HG03108 (cell line): ENCODE results near the gene CPA1.

Experiments used
- ATAC-seq: cut with Tn5 transposase; IDR thresholded peaks from one replicate; pipeline ENCODE4 v1.9.1; 2021; ENCODE audit warnings: moderate library complexity; ENCODE audit not compliant: unreplicated experiment

CPA1 gene

DNA sequence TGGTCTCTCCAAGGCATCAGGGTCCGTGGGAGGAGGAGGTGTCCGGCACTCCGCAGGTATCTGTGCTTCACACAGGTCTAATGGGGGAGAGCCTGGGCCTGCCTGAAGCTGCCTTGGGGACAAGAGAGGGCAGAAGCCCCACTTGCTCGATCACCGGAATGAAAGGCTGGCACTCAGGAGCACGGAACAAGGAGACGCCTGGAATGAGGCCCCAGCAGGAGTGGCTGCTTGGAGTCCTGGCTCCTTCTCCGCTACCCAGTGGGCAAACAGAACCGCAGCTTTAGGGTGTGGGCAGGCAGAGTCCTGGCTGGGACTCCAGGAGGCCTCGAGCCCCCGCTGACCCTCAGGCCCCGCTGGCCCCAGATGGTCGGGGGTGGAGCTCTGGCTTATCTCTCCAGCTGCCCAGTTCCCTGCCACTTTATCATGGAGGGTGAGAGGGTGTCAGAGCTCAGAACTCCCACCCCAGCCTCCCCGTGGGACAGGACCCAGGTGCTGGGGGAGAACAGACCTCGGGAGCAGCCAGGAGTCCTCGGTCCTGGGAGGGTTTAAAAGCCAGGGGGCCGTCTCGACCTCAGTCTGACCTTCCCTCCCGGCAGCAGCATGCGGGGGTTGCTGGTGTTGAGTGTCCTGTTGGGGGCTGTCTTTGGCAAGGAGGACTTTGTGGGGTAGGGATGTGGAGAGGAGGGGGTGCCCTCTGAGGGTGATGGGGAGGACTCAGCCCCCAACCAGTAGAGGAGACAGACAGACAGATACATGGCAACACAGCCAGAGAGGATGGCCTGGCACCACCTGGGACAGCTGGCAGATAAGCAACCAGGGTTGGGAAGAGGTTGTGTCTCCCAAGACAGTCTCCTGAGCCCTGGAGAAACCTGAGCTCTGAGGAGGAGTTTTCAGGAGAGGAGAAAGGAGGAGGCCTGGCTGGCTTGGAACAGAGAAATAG is at the start of gene CPA1:
TSS of gene CPA1 (plus strand) at position 574 of the 940 bp plus-strand sequence. CDS start at position 601, 27 bp downstream.
- ATAC-seq = no peak

DNA sequence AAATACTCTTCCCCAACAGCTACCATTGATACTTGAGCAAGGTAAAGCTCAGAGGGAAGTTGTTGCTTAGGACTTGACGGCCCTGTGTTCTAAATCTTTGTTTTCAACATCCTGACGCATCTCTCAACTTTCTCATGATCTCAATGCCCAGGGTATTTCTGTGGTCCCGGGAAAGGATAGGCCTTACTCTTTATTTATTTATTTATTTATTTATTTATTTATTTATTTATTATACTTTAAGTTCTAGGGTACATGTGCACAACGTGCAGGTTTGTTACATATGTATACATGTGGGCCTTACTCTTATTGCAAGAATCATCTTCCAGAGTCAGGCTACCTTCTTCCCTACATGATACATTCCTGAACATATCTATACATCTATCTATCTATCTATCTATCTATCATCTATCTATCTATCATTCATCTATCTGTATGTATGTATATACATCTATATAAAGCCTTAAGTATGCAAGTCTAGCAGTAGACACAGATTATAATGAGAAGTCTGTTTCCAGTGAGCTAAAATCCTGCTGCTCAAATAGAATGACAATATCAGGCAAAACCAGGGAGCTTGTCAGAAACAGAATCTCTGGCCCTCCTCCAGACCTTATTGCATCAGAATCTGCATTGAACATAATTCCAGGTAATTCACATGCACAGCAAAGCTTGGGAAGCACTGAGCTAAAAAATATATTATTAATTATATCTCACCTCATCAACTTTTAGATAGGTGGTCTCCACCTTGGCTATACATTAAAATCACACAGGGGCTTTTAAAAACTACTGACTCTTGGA is 47.8 kb upstream of the CPA1 start:
- no peak for ATAC-seq

DNA sequence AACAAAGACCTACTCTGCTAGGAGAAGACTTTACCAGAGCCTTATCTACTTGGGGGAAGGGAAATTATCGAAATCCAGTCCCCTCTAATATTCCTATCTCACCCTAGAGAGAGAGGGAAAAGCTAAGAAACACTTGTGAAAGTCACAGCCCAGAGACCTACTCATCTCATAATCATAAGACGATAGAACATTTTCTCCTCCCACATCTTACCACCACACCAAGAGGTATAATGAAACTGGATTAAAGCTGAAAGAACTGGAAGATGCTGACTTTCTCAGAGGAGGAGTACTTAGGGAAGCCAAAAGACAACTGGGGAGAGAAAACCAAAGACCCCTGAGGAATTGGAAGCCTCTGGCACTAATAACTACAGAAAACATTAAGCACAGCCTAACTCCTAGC is 46.5 kb upstream of the CPA1 start:
- ATAC-seq = no peak

GRCh38 chr7:130334274-130334673 is 46.0 kb upstream of the CPA1 start:
- no peak for ATAC-seq

DNA sequence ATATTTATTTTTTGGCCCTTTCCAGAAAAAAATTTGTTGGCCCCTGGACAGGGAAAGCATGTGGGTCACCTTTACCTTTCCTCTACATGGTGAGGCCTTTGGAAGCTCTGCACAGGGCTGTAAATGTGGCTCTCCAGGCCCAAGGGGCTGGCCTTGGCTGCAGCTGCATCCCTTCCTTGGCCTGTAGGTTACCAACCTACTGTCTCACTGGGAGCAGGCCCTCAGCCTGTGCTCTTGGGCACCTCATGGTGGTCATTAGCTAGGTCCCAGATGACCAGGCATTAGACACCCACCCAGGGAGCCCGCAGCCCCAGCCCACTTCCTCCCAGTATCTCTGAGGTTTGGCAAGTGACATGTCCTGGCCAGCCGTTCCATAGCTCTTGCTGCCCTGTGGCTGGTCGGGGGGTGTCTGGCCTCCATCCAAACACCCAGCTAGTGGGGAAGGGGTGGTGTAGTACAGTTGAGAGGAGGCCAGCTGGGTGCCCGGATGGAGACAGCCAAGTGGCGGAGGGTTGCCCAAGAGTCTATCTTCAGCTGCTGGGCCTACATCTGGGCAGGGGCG is 42.8 kb upstream of the CPA1 start:
- ATAC-seq = no peak

DNA sequence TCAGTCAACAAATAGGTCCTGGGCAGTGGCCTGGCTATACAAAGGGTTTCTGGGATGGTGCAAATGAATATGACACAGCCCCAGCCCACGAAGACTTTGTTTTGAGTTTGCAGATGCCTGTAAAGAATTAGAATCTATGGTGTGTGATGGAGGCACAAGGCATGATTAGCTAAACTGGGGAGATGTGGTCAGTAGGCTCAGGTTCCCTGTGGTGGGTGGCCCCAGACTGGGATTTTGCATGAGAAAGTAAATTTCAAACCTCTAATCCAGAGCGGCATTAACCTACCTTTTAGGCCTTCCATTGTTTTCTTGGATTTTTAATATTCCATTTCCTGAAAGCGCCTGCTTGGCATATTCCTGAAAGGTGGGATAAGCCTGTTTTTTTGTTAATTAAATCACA is 42.1 kb upstream of the CPA1 start:
- ATAC-seq = no peak

- no peak for ATAC-seq
These were observed 38.4 kb upstream of the CPA1 start for GRCh38 chr7:130341882-130342281.

DNA sequence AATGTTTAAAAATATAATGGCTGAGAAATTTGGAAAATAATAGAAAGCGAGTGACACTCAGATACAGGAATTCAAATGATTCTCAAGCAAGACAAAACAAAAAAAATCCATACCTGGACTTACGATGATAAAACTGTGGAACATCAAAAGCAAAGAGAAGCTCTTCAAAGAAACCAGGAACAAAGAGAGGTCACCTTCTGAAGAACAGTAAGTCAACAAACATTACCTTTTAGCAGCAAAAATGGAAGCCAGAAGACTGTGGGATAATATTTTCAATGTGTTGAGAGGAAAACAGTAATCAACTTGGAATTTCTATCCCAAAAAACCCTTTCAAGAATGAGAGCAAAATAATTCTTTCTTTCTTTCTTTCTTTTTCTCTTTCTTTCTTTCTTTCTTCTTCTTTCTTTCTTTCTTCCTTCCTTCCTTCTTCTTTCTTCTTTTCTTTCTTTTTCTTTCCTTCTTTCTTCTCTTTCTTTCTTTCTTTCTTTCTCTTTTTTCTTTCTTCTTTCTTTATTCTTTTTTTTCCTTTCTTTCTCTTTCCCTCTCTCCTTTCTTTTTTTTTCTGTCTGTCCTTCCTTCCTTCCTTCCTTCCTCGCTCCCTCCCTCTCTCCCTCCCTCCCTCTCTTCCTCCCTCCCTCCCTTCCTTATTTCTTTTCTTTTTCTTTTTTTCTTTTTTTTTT is 37.5 kb upstream of the CPA1 start:
- ATAC-seq = no peak

DNA sequence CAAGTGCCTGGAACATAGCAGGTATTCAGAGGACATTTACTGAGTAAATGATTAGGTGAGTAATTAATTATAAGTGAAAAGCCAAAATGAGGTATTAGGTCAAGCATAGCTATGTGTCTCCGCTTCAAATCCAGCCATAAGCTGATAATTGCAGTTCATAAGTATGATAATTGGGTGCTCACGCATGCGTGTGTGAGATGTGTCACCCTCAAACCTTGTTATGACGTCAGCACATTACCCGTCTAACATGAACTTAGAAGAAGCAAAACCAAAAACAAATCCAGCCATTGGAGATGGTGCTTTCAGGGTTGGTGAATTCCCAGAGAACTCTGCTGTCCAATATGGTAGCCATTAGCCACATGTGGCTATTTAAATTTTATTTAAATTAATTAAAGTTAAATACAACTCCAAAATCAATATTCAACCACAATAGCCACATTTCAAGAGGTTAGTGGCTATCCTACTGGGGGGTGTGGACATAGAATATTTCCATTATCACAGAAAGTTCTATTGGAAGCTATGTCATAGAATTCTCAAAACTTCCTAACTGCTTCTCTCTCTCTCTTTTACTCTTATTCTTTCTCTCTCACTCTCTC is 35.9 kb upstream of the CPA1 start, which contains the start of gene CPA5:
TSS of gene CPA5 (plus strand) at position 546 of the 596 bp plus-strand sequence. CDS start 1,670 bp downstream, outside the sequence.
- ATAC-seq = no peak

GRCh38 chr7:130345136-130345535 is 35.2 kb upstream of the CPA1 start:
- no peak for ATAC-seq

DNA sequence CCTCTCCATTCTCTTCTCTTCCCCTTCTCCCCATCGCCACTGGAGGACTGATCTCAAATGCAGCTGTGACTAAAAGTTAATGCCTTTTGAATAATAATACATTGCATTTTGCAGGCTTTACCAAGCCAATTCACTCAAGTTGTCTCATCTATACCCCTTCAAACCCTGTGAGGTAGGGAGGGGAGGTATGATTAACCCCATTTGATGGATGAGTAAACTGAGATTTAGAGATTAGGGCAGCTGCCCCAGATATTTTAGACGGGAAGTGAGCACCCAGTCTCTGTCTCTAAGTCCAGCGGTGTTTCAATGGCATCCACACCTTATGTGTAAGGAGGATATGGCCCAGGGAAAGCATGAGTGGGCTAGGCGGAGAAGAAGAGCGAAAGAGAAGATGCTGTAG is 34.6 kb upstream of the CPA1 start:
- no peak for ATAC-seq

GRCh38 chr7:130346177-130346905 is 34.0 kb upstream of the CPA1 start:
- ATAC-seq = no peak

DNA sequence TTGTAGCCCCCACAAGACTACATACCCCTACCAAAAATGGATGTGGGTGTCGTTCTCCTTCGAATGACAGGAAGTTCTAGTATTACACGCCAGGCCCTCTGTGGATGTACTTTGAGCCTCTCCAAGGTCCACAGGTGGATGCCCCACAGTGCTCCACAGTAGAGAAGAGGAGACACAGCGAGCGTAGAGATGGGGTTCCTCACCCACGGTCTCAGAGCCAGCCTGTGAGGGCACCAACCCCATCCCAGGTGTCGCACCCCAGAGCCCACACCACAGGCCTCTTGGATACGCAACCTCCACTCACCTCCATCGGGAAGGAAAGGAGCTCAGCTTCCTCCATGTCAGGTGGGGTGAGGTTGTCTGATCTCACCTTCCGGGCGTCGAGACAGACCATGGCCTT is 33.4 kb upstream of the CPA1 start:
- no peak for ATAC-seq

GRCh38 chr7:130349911-130350782 is 30.1 kb upstream of the CPA1 start:
- ATAC-seq = no peak

GRCh38 chr7:130350945-130351790 is 29.1 kb upstream of the CPA1 start:
- no peak for ATAC-seq

DNA sequence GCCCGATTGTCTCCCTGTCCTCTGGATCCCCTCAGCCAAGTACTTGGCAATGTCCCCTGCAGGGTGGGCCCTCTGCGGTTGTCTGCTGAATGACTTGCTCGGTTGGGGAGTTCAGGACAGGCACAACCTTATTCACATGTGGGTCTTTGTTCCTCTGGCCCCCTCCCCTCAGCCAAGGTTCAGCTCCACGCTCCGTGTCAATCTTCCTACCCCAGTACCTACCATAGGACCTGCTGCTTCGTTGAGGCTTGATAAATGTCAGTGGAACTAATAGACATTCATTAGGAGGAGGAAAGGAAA is 28.6 kb upstream of the CPA1 start:
- no peak for ATAC-seq

DNA sequence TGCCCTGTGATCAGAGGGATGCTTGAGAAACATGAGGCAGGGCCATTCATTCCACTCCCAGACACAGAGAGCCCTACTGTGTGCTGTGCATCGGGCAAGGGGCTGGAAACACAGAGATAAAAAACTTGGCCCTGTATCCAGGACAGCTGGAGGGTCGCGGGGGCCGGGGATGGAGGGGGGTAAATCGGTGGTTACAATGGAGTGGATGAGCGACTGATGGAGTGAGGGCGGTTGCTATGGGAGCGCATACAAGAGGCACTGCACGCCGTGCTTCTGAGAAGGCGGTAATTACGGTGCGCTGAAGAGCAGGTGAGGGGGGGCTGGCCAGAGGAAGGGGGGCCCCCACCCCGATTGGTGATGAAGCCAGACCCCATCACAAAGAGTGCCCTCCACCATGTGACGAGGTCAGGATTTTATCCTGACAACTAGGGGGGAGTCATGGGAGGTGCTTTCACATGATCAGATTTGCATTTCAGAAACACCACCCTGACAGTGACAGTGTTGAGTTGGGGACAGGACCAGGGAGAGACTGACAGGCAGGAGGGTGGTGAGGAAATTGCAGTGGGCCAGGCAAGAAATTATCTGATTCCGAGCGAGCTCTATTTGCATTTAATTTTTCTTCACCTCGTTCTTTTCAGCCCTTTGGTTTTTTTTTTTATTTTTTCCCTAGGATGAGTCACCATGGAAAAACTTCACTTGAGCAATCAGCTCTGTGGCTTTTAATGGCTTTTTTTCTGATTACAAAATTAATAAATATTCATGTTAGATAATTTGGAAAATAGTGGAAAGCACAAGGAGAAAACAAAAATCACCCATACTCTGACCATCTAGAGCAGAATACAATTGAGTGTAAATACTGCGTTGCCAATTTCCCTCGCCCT is 27.9 kb upstream of the CPA1 start:
- ATAC-seq = no peak
